ENCODE data around the gene LDHAL6B. TPM values are rescaled to one million over a fixed set of nuclear protein-coding genes. Genes with fewer than 3 reads are reported as not detected.

The LDHAL6B gene
- total RNA-seq, 1 donor from 2014 or later, result not detected

DNA sequence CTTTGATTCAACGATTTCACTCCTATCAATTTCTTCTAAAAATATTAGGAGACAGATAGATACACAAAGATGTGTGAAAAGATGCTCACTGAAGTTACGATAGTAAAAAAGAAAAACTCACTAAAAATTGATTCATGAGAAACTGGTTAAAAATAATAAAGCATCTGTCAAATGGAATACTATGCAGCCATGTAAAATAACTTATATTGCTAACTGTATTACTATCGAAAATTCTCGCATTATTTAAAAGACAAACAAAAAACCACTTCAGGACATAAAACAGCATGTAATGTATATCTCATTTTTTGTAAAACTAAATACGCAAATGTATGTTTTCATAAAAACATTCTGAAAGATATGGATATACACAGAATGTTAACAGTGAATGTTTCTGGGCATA lies 33.4 kb upstream of the LDHAL6B start:
- peaks cover 52% of the 10 kb centered on the region for H3K4me1 ChIP-seq
- H3K27me3 ChIP-seq, result no peaks in the 10 kb centered on the region
- TF ChIP-seq POLR2A (IDR thresholded peaks at IDR 0.05), result no peak
- TF ChIP-seq POLR2AphosphoS5 (IDR thresholded peaks at IDR 0.05; ENCODE audit: insufficient read depth in 1 of 2, low read depth in 1 of 2), result no peak
- TF ChIP-seq, protein P1, sequence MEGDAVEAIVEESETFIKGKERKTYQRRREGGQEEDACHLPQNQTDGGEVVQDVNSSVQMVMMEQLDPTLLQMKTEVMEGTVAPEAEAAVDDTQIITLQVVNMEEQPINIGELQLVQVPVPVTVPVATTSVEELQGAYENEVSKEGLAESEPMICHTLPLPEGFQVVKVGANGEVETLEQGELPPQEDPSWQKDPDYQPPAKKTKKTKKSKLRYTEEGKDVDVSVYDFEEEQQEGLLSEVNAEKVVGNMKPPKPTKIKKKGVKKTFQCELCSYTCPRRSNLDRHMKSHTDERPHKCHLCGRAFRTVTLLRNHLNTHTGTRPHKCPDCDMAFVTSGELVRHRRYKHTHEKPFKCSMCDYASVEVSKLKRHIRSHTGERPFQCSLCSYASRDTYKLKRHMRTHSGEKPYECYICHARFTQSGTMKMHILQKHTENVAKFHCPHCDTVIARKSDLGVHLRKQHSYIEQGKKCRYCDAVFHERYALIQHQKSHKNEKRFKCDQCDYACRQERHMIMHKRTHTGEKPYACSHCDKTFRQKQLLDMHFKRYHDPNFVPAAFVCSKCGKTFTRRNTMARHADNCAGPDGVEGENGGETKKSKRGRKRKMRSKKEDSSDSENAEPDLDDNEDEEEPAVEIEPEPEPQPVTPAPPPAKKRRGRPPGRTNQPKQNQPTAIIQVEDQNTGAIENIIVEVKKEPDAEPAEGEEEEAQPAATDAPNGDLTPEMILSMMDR (IDR thresholded peaks at IDR 0.05), result no peak
- H3K27ac ChIP-seq, result no peak overlapping the region
- peaks cover 0 to 1% of the 10 kb centered on the region in 2 donors for H3K36me3 ChIP-seq
- no peak overlapping the region for H3K4me3 ChIP-seq
- intact Hi-C loops (cut with DNase I), result no loop called here
- no peaks in the 10 kb centered on the region for H3K9me3 ChIP-seq
- DNase-seq (ENCODE audit: extremely low spot score in 2 of 2), result no peak

DNA sequence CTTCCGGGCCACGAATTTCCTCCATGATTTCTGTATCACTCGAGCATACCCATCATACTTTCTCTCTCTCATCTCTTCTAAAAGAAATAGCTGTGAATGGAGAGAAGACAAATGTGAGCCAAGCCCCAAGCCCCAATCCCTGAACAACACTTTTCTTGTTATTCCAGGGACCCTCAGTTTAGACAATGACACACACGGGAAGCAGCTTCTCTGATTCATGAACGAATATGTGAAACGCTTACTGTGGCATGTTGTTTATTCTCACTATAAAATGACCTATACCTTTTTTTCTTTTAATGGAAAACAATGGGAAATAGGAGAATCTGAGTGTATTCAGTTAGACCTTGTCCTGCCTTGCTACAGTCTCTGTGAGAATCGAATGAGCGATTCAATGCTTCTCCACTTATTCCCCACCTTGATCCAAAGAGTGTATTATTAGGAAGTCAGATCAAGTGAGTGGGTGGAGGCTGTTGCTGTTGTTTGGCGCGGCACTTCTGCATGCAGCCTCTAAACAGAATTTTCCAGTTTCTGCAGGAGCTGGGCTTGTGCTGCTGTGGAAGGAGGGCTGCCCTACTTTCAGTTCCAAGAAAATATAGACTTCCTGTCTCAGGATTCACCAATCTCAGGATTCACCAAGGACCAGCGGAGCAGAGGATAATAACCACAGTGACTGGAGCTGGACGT lies 32.4 kb upstream of the LDHAL6B start:
- no peaks in the 10 kb centered on the region for H3K9me3 ChIP-seq
- intact Hi-C loops (cut with DNase I), result no loop called here
- no peak for DNase-seq (ENCODE audit: extremely low spot score in 2 of 2)
- no peaks in the 10 kb centered on the region for H3K27me3 ChIP-seq
- H3K27ac ChIP-seq, result peak overlapping the region; percentile 78
- H3K4me1 ChIP-seq, result peaks cover 41% of the 10 kb centered on the region
- H3K4me3 ChIP-seq, result no peak overlapping the region
- TF ChIP-seq, protein P1 (IDR thresholded peaks at IDR 0.05), result no peak
- no peak for TF ChIP-seq POLR2AphosphoS5 (IDR thresholded peaks at IDR 0.05; ENCODE audit: insufficient read depth in 1 of 2, low read depth in 1 of 2)
- TF ChIP-seq POLR2A (IDR thresholded peaks at IDR 0.05), result no peak
- peaks cover 0 to 3% of the 10 kb centered on the region in 2 donors for H3K36me3 ChIP-seq

DNA sequence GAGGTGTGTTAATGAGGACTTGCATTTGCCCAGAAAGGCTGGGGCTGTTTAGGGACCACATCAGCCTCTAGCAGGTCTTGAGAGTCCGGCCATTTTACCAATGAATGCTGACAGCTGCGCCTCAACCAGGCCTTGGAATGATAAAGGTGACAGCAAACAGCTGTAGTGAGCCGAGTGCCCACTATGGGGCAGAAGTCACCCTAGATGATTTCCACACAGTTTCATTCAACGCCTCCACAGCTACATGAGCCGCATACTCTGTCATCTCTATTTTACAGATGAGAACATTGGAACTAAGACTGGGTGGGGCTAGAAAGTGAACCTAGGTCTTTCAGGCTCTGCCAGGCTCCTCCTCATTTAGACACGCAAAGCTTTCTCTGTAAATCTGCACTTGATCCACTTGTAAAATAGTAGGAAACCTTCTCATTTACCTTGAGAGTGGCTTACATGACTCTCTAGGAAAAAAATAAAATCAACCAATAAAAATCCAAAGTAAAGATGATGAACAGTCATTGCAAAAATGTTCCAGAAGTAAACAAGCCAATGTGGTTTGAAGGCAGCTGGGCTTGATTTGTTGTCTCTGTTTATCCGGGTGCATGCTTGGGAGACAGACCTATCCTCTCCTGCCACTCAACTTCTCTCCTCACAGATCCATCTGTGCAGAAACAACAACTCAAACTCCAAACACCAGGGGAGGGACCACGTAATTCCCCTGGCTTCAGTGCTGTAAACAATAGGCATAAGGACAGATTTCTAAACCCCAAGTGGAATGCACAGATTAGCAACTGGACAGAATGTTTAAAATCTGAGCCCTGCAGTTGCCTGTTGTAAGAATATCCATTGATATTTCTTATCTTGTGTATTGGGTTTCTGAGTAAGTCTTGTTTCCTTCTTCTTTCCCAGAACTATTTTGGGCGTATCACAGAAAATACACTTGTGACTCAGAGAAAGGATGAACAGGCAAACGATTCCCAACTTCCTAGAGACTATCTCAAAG lies 31.5 kb upstream of the LDHAL6B start:
- intact Hi-C loops (cut with DNase I), result no loop called here
- DNase-seq (ENCODE audit: extremely low spot score in 2 of 2), result peak in 1 of 2 donors; percentile 81
- TF ChIP-seq POLR2AphosphoS5 (IDR thresholded peaks at IDR 0.05; ENCODE audit: insufficient read depth in 1 of 2, low read depth in 1 of 2) (peak in 1 of 2 donors; percentile 62), POLR2A (IDR thresholded peaks at IDR 0.05) (no peak)
- TF ChIP-seq, protein P1 (IDR thresholded peaks at IDR 0.05), result peak; percentile 18 to 65 (median 28)
- H3K27me3 ChIP-seq, result no peaks in the 10 kb centered on the region
- H3K4me1 ChIP-seq, result peaks cover 33% of the 10 kb centered on the region
- no peaks in the 10 kb centered on the region for H3K9me3 ChIP-seq
- H3K36me3 ChIP-seq, result peaks cover 0 to 3% of the 10 kb centered on the region in 2 donors
- peak overlapping the region; percentile 78 for H3K27ac ChIP-seq
- H3K4me3 ChIP-seq, result no peak overlapping the region

DNA sequence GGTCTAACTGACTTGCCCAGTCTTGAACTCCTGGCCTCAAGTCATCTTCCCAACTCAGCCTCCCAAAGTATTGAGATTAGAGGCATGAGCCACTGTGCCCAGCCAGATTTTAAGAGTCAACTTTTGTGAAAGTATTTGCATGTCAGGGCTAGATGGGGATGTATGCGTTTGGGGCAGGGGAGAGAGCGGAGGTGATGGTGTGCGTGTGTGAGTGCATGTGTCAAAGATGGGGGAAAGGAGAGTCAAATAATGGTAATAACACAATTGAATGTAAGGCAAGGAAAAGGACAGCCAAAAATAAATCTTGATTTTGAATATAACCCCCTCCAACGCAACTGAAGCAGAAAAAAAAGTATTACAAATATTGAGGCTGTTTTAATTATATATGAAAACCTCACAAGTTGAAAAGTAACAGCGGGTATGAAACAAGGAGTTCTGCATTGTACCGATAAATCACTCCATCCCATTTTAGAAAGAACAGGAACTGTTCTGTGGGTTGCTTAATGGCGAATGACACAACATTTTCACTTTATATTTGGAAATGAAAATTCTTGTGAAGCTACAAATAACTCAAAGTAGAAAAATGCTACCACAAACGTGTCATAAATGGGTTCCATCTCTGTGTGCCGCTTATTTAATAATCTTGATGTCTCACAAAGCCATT lies 29.9 kb upstream of the LDHAL6B start:
- Histone ChIP-seq H3K36me3 (peaks cover 0 to 10% of the 10 kb centered on the region in 2 donors), H3K27me3 (no peaks in the 10 kb centered on the region), H3K27ac (peak overlapping the region; percentile 78), H3K4me1 (peaks cover 18% of the 10 kb centered on the region), H3K9me3 (no peaks in the 10 kb centered on the region), H3K4me3 (no peak overlapping the region)
- intact Hi-C loops (cut with DNase I), result no loop called here
- no peak for TF ChIP-seq POLR2AphosphoS5 (IDR thresholded peaks at IDR 0.05; ENCODE audit: insufficient read depth in 1 of 2, low read depth in 1 of 2)
- TF ChIP-seq POLR2A (IDR thresholded peaks at IDR 0.05), result no peak
- TF ChIP-seq, protein P1 (IDR thresholded peaks at IDR 0.05), result no peak
- DNase-seq (ENCODE audit: extremely low spot score in 2 of 2), result no peak

Measured in vagina (tissue), 2 donors.